ENCODE data around the gene PCDHGA6.
"Not testable (repeated sequence)": the region's sequence is repeated elsewhere in the genome, so short reads cannot be mapped to it uniquely, and the experiment has no call there.

Gene PCDHGA6

DNA sequence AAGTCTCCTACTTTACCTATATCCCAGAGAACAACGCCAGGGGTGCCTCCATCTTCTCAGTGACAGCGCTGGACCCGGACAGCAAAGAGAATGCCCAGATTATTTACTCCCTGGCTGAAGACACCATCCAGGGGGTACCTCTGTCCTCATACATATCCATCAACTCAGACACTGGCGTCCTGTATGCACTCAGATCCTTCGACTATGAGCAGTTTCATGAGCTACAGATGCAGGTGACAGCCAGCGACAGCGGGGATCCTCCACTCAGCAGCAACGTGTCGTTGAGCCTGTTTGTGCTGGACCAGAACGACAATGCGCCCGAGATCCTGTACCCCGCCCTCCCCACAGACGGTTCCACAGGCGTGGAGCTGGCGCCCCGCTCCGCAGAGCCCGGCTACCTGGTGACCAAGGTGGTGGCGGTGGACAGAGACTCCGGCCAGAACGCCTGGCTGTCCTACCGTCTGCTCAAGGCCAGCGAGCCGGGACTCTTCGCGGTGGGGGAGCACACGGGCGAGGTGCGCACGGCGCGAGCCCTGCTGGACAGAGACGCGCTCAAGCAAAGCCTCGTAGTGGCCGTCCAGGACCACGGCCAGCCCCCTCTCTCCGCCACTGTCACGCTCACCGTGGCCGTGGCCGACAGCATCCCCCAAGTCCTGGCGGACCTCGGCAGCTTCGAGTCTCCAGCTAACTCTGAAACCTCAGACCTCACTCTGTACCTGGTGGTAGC is 41.0 kb downstream of the PCDHGA6 start:
- H3K79me2 ChIP-seq (ENCODE audit: control insufficient read depth, insufficient read depth, low read length, unreplicated experiment); H3K4me1 ChIP-seq (ENCODE audit: control insufficient read depth, insufficient read depth, low read length, unreplicated experiment); H2AFZ ChIP-seq (ENCODE audit: low read length, unreplicated experiment); H3K36me3 ChIP-seq (ENCODE audit: insufficient read depth, low read length); H3K4me3 ChIP-seq (ENCODE audit: low read depth, low read length); H3K27ac ChIP-seq (ENCODE audit: low read depth, low read length): not testable (repeated sequence)
- peaks cover 37% of the 10 kb centered on the region for H3K27me3 ChIP-seq (ENCODE audit: insufficient read depth, low read length)

DNA sequence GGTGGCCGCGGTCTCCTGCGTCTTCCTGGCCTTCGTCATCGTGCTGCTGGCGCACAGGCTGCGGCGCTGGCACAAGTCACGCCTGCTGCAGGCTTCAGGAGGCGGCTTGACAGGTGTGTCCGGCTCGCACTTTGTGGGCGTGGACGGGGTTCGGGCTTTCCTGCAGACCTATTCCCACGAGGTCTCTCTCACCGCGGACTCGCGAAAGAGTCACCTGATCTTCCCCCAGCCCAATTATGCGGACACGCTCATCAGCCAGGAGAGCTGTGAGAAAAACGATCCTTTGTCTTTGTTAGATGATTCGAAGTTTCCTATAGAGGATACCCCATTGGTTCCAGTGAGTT is 41.6 kb downstream of the PCDHGA6 start:
- not testable (repeated sequence) for H2AFZ ChIP-seq (ENCODE audit: low read length, unreplicated experiment); H3K4me1 ChIP-seq (ENCODE audit: control insufficient read depth, insufficient read depth, low read length, unreplicated experiment); H3K4me3 ChIP-seq (ENCODE audit: low read depth, low read length); H3K79me2 ChIP-seq (ENCODE audit: control insufficient read depth, insufficient read depth, low read length, unreplicated experiment); H3K27ac ChIP-seq (ENCODE audit: low read depth, low read length); H3K36me3 ChIP-seq (ENCODE audit: insufficient read depth, low read length)
- peaks cover 37% of the 10 kb centered on the region for H3K27me3 ChIP-seq (ENCODE audit: insufficient read depth, low read length)

DNA sequence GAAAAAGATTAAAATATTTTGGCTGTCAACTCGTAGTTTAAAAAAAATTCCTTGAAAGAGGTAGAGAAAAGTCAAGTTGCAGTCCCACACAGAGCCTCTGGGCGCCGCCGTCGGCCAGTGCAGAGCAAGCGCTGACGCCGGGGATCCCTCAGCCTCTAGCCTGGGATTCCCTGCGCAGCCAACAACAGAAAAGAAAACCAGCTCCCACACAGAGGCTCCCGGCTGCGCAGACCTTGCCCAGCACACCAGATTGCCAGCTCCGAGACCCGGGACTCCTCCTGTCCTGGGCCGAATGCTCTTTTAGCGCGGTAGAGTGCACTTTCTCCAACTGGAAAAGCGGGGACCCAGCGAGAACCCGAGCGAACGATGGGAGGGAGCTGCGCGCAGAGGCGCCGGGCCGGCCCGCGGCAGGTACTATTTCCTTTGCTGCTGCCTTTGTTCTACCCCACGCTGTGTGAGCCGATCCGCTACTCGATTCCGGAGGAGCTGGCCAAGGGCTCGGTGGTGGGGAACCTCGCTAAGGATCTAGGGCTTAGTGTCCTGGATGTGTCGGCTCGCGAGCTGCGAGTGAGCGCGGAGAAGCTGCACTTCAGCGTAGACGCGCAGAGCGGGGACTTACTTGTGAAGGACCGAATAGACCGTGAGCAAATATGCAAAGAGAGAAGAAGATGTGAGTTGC is 43.9 kb downstream of the PCDHGA6 start, which contains the start of gene PCDHGB7:
Gene PCDHGB7 (plus strand): TSS at position 184 of the 679 bp plus-strand sequence. CDS start 183 bp downstream, at position 367.
- H3K27ac ChIP-seq (ENCODE audit: low read depth, low read length); H3K36me3 ChIP-seq (ENCODE audit: insufficient read depth, low read length); H3K79me2 ChIP-seq (ENCODE audit: control insufficient read depth, insufficient read depth, low read length, unreplicated experiment); H3K4me1 ChIP-seq (ENCODE audit: control insufficient read depth, insufficient read depth, low read length, unreplicated experiment): not testable (repeated sequence)
- peak within 1 kb of the TSS; percentile 77 for H3K4me3 ChIP-seq (ENCODE audit: low read depth, low read length)
- H2AFZ ChIP-seq (ENCODE audit: low read length, unreplicated experiment) = peak within 1 kb of the TSS; percentile 73
- H3K27me3 ChIP-seq (ENCODE audit: insufficient read depth, low read length) = peaks cover 54% of the 10 kb centered on the region

DNA sequence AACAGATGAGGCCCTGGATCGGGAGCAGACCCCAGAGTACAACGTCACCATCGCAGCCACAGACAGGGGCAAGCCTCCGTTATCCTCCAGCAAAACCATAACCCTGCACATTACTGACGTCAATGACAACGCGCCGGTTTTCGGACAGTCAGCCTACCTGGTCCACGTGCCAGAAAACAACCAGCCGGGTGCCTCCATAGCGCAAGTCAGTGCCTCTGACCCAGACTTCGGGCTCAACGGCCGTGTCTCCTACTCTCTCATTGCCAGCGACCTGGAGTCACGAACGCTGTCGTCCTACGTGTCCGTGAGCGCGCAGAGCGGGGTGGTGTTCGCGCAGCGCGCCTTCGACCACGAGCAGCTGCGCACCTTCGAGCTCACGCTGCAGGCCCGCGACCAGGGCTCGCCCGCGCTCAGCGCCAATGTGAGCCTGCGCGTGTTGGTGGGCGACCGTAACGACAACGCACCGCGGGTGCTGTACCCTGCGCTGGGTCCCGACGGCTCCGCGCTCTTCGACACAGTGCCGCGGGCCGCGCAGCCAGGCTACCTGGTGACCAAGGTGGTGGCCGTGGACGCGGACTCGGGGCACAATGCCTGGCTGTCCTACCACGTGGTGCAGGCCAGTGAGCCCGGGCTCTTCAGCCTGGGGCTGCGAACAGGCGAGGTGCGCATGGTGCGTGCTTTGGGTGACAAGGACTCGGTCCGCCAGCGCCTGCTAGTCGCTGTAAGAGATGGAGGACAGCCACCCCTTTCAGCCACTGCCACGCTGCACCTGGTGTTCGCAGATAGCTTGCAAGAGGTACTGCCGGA is 45.6 kb downstream of the PCDHGA6 start:
- Histone ChIP-seq H3K4me1 (ENCODE audit: control insufficient read depth, insufficient read depth, low read length, unreplicated experiment) (no peaks in the 10 kb centered on the region), H3K27me3 (ENCODE audit: insufficient read depth, low read length) (peaks cover 62% of the 10 kb centered on the region), H3K79me2 (ENCODE audit: control insufficient read depth, insufficient read depth, low read length, unreplicated experiment) (no peaks in the 10 kb centered on the region), H3K4me3 (ENCODE audit: low read depth, low read length) (no peak overlapping the region), H2AFZ (ENCODE audit: low read length, unreplicated experiment) (no peak overlapping the region), H3K36me3 (ENCODE audit: insufficient read depth, low read length) (no peaks in the 10 kb centered on the region), H3K27ac (ENCODE audit: low read depth, low read length) (no peak overlapping the region)

DNA sequence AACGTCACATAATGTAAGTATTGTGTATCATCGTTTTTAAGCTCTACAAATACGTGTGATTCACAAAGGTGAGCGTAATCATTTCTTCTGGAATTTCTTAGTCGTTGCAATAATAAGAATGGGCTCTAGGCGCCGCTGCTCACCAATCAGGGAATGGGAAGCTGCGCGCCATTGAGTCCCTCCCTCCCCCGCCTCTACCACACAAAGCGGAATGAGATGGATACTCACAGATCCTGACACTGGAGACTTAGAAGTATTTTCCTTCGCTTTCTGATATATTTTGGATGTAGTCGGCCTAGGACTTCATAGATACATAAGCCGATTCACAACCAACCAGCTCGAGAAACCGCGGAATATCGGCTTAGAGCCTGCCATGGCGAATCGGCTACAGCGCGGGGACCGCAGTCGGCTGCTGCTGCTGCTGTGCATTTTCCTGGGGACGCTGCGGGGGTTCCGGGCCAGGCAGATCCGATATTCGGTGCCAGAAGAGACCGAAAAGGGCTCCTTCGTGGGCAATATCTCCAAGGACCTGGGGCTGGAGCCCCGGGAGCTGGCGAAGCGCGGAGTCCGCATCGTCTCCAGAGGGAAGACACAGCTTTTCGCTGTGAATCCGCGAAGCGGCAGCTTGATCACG is 47.3 kb downstream of the PCDHGA6 start, which contains the start of gene PCDHGA11:
Gene PCDHGA11 (plus strand): TSS at position 197 of the 634 bp plus-strand sequence. CDS start 177 bp downstream, at position 374.
- Histone ChIP-seq H3K36me3 (ENCODE audit: insufficient read depth, low read length) (no peaks in the 10 kb centered on the region), H3K27ac (ENCODE audit: low read depth, low read length) (no peak within 1 kb of the TSS), H3K4me3 (ENCODE audit: low read depth, low read length) (peak within 1 kb of the TSS; percentile 85), H3K79me2 (ENCODE audit: control insufficient read depth, insufficient read depth, low read length, unreplicated experiment) (no peaks in the 10 kb centered on the region), H2AFZ (ENCODE audit: low read length, unreplicated experiment) (peak within 1 kb of the TSS; percentile 92), H3K27me3 (ENCODE audit: insufficient read depth, low read length) (peaks cover 74% of the 10 kb centered on the region), H3K4me1 (ENCODE audit: control insufficient read depth, insufficient read depth, low read length, unreplicated experiment) (no peaks in the 10 kb centered on the region)

DNA sequence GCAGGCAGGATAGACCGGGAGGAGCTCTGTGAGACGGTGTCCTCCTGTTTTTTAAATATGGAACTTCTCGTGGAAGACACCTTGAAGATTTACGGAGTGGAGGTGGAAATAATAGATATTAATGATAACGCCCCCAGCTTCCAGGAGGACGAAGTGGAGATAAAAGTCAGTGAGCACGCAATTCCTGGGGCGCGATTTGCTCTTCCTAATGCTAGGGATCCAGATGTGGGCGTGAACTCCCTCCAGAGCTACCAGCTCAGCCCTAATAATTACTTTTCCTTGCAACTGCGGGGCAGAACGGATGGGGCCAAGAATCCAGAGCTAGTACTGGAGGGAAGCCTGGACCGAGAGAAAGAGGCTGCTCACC is 47.8 kb downstream of the PCDHGA6 start:
- H3K27me3 ChIP-seq (ENCODE audit: insufficient read depth, low read length) = peaks cover 79% of the 10 kb centered on the region
- H3K4me1 ChIP-seq (ENCODE audit: control insufficient read depth, insufficient read depth, low read length, unreplicated experiment) = no peaks in the 10 kb centered on the region
- H3K27ac ChIP-seq (ENCODE audit: low read depth, low read length) = no peak overlapping the region
- no peaks in the 10 kb centered on the region for H3K79me2 ChIP-seq (ENCODE audit: control insufficient read depth, insufficient read depth, low read length, unreplicated experiment)
- peak overlapping the region; percentile 85 for H3K4me3 ChIP-seq (ENCODE audit: low read depth, low read length)
- peak overlapping the region; percentile 92 for H2AFZ ChIP-seq (ENCODE audit: low read length, unreplicated experiment)
- H3K36me3 ChIP-seq (ENCODE audit: insufficient read depth, low read length) = no peaks in the 10 kb centered on the region

DNA sequence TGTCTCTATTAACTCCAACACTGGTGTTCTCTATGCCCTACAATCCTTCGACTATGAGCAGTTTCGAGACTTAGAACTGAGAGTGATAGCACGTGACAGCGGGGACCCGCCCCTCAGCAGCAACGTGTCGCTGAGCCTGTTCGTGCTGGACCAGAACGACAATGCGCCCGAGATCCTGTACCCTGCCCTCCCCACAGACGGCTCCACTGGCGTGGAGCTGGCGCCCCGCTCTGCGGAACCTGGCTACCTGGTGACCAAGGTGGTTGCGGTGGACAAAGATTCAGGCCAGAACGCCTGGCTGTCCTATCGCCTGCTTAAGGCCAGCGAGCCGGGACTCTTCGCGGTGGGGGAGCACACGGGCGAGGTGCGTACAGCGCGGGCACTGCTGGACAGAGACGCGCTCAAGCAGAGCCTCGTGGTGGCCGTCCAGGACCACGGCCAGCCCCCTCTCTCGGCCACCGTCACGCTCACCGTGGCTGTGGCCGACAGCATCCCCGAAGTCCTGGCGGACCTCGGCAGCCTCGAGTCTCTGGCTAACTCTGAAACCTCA is 49.1 kb downstream of the PCDHGA6 start:
- peaks cover 81% of the 10 kb centered on the region for H3K27me3 ChIP-seq (ENCODE audit: insufficient read depth, low read length)
- H3K79me2 ChIP-seq (ENCODE audit: control insufficient read depth, insufficient read depth, low read length, unreplicated experiment) = no peaks in the 10 kb centered on the region
- no peaks in the 10 kb centered on the region for H3K4me1 ChIP-seq (ENCODE audit: control insufficient read depth, insufficient read depth, low read length, unreplicated experiment)
- H3K4me3 ChIP-seq (ENCODE audit: low read depth, low read length) = no peak overlapping the region
- H3K36me3 ChIP-seq (ENCODE audit: insufficient read depth, low read length) = no peaks in the 10 kb centered on the region
- H2AFZ ChIP-seq (ENCODE audit: low read length, unreplicated experiment) = no peak overlapping the region
- no peak overlapping the region for H3K27ac ChIP-seq (ENCODE audit: low read depth, low read length)

DNA sequence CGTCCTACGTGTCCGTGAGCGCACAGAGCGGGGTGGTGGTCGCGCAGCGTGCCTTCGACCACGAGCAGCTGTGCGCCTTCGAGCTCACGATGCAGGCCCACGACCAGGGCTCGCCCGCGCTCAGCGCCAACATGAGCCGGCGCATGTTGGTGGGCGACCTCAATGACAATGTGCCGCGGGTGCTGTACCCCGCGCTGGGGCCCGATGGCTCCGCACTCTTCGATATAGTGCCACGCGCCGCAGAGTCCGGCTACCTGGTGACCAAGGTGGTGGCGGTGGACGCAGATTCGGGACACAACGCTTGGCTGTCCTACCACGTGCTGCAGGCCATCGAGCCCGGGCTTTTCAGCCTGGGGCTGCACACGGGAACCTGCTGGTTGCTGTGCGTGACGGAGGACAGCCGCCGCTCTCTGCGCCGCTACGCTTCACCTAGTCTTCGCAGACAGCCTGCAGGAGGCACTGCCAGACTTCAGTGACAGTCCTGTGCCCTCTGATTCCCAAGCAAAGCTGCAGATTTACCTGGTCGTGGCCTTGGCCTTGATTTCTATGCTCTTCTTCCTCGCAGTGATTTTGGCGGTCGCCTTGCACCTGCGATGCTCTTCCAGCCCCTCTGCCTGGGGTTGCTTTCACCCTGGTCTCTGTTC is 54.2 kb downstream of the PCDHGA6 start:
- H2AFZ ChIP-seq (ENCODE audit: low read length, unreplicated experiment) = no peak overlapping the region
- H3K27ac ChIP-seq (ENCODE audit: low read depth, low read length) = no peak overlapping the region
- peaks cover 48% of the 10 kb centered on the region; the same call in 1 of the 2 replicates for H3K27me3 ChIP-seq (ENCODE audit: insufficient read depth, low read length)
- H3K4me3 ChIP-seq (ENCODE audit: low read depth, low read length) = no peak overlapping the region
- no peaks in the 10 kb centered on the region for H3K36me3 ChIP-seq (ENCODE audit: insufficient read depth, low read length)
- no peaks in the 10 kb centered on the region for H3K79me2 ChIP-seq (ENCODE audit: control insufficient read depth, insufficient read depth, low read length, unreplicated experiment)
- no peaks in the 10 kb centered on the region for H3K4me1 ChIP-seq (ENCODE audit: control insufficient read depth, insufficient read depth, low read length, unreplicated experiment)
